IPS-11a (cell line): ENCODE measurements around the gene NFYB.
"Not testable (repeated sequence)": the region's sequence is repeated elsewhere in the genome, so short reads cannot be mapped to it uniquely, and the experiment has no call there.

Experiments
- H3K4me3 ChIP-seq: one replicate; pipeline ENCODE4 v1.5.1; 2013; ENCODE audit warnings: low read depth, low read length, control low read depth

NFYB gene

GRCh38 chr12:104121001-104121400 is 17.0 kb downstream of the NFYB start:
- H3K4me3 ChIP-seq, result no peak overlapping the region

- H3K4me3 ChIP-seq, result no peak overlapping the region
These were observed 22.4 kb downstream of the NFYB start for GRCh38 chr12:104115587-104115975.

DNA sequence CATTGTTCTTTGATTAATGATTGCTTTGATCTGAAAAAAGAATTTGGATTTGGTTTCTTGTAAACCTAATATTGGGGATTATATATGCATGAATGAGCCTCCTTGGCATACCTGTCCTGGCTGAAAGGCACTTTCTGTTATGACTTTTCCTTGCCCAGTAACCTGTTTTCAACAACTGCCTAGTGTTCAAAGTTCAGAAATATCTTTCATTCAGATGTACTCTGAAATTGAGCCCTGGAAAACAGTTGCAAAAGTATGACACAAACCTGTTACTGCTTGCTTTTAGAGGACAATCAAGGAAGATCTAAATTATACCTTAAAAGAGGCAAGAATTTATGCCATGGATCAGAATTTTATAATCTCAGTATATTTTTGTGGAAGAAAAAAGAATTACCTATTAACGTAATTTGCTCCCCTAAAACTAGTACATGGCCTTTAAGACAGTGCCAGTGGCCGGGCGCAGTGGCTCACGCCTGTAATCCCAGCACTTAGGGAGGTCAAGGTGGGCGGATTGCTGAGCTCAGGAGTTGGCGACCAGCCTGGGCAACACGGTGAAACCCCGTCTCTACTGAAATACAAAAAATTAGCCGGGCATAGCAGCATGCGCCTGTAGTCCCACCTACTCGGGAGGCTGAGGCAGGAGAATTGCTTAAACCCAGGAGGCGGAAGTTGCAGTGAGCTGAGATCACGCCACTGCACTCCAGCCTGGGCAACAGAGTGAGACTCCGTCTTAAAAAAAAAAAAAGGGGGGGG is 23.0 kb downstream of the NFYB start:
- H3K4me3 ChIP-seq, result not testable (repeated sequence)

DNA sequence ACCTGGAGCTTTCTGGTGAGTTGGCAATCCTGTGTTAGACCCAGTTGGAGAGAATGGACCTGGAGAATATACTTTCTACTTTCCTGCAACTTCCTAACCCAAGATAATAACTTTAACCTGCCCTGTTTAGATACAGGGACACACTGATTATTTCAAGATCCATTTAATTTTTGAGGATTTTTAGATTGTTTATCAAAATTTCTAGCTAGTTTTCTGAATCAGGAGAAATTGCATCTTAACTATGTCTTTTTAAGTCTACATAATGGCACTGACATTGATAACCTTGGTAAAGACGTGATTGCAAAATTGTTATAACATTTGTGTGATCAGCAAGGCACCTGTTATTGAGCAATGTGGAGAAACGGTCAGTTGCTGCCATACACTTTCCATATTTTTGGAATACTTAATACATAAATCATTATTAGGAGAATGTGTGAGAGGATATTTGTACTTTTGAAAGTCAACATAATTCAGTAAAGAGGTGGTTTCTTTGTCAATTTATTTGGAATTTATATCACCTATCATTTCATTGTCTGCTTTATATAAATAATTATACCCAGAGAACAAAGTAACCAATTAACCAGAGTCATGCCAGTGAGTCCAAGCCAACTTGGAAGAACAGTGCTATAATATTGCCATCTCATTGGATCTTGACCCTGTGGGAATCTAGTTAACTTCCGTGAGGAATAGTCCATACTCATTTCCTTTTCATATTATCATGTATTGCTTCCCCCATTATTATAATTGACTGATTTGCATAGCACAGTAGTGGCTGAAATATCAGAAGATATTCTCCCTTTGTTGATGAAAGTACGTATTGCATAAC is 28.4 kb downstream of the NFYB start:
- H3K4me3 ChIP-seq, result no peak overlapping the region

- H3K4me3 ChIP-seq, result no peak overlapping the region
These were observed 29.1 kb downstream of the NFYB start for GRCh38 chr12:104108755-104109445.

DNA sequence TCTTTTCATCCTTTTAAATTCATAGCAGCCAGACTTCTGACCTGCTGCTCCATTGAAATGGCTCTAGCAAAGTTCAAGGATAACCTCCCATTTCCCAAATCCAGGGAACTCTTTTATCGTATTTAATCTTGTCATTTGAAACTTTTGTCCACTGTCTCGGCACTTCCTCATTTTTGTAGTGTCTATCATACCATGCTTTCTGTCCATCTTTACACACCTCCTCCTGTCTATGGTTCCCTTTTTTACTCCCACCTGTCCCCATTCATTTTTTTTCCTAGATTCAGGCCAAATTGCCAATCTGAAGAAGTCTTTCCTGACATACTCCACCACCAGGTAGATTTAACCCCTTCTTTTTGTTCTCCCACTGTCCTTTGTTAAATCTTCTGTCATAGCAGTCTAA is 31.0 kb downstream of the NFYB start:
- no peak overlapping the region for H3K4me3 ChIP-seq

DNA sequence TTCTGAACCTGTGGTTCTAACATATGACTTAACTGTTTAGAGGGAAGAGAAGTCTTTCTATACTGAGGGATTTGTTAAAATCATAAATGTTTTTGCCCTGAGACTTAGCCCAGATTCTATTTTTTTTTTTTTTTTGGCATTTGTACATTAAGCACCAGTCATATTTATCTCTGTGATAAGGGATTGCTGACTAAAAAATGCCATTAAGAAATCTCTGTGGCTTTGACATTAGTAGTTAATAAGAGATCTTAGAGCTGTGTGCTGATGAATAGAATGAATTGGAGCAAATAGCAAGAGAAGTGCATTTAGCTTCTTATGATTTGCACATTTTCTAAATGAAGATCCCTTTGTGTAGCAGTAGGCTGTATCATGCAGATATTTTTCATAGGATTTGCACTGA is 32.5 kb downstream of the NFYB start:
- H3K4me3 ChIP-seq, result no peak overlapping the region

GRCh38 chr12:104097954-104098353 is 40.1 kb downstream of the NFYB start:
- no peak overlapping the region for H3K4me3 ChIP-seq

GRCh38 chr12:104095289-104095688 is 42.7 kb downstream of the NFYB start:
- H3K4me3 ChIP-seq, result no peak overlapping the region

DNA sequence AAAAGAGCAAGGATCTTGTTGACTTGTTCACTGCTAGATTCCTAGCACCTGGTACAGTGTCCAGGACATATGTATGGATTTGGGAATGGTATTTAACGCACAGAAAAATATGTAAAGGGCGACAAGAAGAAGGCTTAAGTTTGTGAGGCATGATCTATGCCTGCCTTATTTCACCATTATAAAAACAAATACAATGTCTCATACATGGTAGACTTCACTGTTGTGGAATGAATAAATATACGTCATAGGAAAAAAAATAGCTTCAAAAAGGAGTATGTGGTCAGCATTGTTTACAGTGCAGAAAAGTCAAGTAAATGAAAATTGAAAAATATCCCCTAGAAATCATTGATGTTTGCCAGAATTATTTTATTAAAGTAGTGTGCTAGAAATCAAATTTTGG is 43.7 kb downstream of the NFYB start:
- H3K4me3 ChIP-seq, result no peak overlapping the region

DNA sequence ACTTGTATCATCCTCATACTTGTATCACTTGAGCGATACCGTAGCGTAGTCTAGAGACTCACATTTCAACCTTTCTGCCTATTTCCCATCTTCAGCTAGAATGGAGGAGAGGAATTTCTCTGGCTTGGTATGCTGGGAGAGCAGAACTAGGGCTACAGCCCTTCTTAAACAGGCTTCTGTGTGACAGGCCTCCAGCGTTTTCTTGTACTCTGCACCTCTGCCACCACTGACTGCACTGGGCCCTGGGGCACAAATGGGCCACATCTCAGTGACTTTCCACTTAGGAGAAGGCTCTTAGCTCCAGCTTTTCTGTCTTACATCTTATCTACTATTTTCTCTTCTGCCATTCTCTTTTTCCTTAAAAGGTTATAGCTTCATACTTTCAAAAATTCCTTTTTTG is 46.9 kb downstream of the NFYB start:
- no peak overlapping the region for H3K4me3 ChIP-seq

- no peak overlapping the region for H3K4me3 ChIP-seq
These were observed 47.3 kb downstream of the NFYB start for GRCh38 chr12:104090685-104091084.

GRCh38 chr12:104083769-104084475 is 54.1 kb downstream of the NFYB start:
- H3K4me3 ChIP-seq, result no peak overlapping the region

GRCh38 chr12:104080764-104081163 is 57.2 kb downstream of the NFYB start:
- H3K4me3 ChIP-seq, result no peak overlapping the region

DNA sequence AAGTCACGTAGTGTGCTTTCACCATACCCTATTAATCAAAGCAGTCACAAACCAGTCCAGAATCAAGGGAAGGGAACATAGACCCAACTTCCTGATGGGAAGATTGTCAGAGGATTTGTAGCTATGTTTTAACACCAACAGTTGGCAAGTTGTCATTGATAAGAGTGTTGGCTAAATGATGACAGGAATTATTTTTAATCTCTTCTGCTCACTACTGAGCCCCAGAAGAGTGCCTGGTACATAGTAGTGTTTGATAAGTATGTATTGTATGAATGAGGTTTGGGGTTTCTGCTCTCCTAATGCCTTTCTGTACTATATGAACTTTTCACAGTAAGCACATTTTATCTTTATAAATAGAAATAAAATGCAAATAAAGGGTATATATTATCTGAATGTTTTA is 59.0 kb downstream of the NFYB start:
- no peak overlapping the region for H3K4me3 ChIP-seq

DNA sequence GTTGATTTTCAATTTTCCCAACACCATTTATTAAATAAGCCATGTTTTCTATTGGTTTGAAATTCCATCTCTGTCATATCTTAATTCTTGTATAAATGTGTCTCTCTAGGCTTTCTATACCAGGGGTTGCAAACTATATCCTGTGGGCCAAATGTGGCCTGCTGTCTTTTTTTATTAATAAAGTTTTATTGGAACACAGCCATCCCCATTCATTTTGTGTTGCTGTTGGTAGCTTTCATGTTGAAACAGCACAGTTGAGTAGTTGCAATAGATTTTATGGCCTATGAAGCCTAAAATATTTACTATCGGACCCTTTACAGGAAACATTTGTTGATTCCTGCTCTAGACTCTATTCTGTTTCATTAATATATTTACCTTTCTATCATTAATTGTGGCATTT is 64.3 kb downstream of the NFYB start:
- H3K4me3 ChIP-seq, result no peak overlapping the region

GRCh38 chr12:104072099-104072498 is 65.9 kb downstream of the NFYB start:
- H3K4me3 ChIP-seq, result no peak overlapping the region
